Measurements from ENCODE around the gene ENOX1.

ENOX1 gene

DNA sequence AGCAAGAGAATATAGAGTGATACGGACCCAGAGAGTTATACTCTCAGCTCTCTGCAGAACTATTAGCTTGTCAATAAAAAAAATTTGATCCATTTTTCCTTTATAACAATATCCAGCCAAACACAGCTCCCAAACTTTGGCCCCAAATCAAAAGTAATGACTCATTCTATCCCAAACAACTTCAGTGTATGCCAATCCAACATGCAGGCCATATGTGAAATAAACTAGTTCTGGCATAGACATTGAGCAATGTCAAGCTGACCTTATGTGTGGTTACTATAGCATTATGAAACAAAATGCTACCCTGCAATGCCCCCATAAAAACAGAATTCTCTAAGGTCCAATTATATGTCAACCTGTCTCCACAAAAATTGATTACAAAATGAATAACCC, 553.9 kb downstream of the ENOX1 start:
- DNase-seq = no peak

DNA sequence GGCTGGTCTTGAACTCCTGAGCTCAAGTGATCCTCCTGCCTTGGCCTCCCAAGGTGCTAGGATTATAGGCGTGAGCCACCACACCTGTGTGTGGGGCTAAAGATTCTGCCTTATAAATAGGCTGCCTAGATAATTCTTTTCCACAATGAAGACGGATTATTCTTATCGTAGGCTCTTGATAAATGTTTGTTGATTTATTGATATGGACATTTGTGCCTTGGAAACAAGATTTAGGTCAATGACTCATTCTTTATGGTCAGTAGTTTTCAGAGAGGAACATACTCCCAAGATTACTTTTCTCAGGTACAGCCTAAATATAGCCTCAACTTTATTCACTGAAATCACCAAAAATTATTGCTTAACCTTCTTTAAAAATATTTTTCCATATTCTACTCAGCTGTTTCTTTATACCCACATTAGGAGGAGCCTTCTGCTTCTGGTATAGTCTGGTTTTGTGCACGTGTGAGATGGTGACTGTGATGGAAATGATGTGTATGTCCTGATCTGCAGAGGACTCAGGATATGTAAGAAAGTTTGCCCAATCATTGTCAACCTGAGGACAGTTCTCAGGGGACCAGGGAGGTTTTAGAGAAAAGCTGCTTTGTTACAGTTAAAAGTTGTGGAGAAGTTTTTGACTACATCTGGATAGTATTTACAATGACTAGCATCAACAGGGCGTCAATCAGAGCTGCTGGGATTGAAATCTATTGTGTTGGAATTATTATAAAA, 554.5 kb downstream of the ENOX1 start:
- no peak for DNase-seq

DNA sequence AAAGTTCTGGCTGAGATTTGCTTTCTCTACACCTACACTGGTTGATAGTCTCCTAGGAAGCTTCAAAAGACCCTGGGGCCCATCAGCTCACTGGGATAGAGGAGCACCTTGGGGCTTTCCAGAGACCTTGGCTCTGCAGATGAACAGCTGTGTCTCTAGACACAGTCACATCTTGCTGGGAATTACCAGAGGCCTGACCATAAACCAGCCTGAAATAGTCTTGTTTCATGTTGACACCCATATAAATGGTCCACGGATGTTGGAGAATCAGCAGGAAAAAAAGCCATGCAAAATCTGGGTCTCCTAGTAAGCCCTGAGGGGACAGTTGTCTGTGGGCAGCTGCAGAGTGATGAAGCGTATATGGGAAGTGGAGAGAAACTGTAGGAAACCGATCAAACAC, 555.8 kb downstream of the ENOX1 start:
- no peak for DNase-seq

DNA sequence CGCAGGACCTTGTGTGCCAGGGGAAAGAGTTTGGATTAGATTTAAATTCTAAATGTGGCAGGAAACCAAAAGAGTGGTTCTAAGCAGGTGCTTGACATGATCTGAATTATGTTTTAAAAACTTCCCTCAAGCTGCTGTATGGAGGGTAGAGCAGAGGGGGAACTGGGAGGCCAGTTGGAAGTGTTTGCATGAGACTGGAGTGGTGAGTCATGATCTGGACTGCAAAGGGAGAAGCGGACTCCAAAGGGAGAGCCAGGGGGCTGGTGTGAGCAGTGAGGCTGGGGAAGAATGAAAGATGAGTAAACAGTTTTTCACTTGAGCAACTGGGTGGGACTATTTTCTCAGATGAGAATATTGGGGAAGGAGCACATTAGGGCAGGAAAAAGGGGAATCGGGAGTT, 557.3 kb downstream of the ENOX1 start:
- no peak for DNase-seq

DNA sequence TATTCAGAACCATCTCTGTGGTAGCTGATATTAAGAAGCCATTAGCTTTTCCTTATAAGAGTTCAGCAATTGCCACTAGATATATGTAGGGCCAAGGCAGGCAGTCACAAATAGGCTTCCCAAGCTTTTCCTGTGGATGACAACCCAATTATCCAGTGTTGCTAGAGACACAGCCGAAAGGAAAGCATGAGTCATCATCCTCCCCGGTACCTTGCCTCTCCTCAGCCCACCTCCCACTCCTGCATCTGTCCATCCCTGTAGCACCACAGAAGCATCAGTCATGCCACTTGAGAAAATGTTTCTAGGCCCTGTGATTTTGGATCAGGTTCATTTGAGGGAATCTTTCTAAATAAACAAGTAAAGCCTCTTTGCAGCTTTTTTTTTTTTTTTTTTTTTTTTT, 559.1 kb downstream of the ENOX1 start:
- no peak for DNase-seq

DNA sequence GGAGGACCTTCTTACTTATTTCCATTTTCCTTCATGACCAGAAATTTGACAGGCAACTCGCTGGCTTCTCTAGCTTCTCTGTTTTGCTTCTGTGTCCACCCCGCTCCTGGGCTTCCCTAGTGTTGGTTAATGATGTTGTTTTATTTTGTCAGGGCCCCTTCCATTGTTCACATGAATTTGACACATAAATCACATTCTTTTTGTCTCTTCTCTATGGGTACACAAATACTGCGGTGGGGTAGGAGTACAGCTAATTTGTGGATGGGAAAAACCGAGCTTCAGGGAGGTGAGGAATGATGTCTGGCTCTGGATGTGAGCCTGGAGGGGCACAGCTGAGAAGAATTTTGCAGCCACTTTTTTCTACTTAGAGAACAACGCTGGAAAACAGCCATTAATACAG, 563.6 kb downstream of the ENOX1 start:
- DNase-seq = no peak

DNA sequence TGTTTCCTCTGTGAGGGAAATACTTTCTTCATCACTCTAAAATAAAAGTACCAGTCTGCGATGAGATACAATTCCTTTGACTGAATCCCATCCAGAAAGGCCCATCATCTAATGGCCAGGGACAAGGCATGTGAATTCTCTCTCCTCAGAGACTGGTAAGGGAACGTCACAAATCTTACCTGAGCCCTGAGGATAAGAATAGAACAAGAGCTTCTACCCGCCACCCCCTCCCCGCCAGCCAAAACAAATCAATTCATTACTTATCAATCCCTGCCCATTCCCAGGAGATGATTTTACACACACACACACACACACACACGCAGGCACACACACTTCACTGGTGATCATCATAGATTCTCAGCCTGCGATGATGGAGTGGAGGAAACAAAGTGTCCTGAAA, 564.7 kb downstream of the ENOX1 start:
- DNase-seq = no peak

DNA sequence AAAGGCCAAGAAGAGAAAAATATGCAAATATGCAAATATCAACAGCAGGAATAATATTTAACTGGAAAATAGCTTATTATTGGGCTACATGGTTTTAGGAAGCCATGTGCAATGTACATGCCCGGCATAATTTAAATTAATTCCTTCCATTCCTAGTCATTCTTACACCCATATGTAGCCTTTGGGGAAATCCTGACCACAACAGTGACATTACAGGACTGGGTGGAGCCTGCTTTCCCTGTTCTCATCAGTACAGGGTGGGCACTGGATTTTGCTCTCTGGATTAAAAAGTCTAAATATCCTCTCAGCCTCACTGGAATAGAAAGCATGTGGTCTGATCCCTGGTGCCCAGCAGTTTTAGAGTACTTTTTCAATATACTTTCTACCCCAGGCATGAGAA, 565.2 kb downstream of the ENOX1 start:
- no peak for DNase-seq

DNA sequence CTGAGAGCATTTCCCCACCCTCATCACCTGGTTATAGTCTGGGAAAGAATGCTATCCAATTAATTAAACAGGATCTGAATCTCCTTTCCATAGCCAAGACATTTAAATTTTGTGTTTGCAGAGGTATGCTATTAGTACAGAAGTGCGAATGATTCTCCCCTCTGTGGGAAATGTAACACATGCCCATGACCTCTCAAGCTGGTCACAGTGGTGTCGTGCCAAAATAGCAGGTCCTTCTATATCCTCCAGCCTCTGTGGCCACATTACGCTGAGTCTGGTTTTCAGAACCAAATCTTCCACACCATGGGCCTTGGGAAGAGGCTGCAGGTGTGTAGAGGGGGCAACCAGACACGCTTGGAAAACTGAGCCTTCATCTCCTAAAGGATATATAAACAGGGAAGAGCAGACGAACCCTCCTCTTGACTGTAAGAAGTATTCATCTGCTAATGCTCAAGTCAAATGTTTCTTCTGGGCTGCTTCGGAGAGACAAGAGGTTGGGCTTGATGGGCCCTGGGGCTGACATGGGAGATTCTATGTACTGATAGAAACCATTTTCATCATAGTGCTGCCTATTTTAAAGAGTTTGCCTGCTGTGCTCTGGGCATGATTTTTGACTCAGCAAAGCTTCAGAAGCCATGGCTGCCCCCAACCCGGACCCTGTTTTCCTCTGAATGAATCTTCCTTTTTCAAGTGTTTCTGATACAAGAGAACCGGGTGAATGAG, 565.7 kb downstream of the ENOX1 start:
- no peak for DNase-seq

DNA sequence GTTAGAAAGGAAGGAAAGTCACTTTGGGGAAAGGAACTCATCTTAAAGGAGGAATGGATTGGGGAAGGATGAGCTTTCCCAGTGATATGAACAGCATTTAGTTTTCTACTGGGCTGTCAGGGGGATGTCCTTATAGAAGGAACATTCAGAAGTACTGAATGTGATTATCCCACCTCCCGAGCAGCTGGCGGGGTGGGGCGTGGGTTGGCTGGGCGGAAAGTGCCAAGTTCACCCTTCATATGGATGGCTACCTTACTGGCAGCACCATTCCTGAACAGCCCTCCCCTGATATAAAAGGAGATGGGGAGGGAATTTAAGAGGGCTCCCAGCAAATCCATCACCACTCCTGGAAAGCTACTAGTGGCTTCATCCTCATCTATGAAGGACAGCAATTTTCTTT, 572.6 kb downstream of the ENOX1 start:
- DNase-seq = no peak

DNA sequence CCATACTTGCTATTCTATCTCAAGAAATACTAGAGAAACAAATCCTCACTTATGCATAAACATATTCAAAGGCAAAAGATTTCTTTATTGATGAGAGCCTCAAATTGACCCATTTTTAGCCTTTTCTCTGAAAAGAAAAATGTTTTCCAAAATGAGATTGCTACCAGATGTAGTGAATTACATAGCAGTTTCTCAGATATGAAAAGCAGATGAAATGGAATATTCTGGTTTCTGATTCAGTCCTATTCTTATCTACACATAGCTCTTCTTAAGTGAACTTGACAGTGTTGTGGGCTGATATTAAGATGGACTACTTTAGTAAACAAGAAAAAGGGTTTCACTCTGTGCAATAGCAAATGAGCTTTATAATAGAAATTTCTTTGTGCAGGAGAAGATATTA, 579.9 kb downstream of the ENOX1 start:
- DNase-seq = no peak

DNA sequence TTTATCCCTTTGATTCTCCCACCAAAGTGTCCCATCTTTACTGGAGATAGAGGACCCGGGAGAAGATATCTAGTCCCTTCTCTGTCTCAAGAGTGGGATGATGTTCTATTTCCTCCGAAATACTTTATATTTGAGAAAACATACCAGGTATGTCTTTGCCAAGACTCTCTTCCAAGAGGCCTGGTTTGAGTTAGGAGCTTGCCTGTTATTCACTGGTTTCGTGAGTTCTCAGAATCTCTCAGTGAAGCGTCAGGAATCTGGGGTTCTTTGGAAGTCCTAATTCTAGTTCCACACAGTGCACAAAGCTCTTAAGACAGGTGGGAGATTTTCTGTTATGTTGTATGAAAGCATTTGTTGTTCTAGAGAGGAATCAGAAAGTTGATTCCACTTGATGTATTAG, 581.4 kb downstream of the ENOX1 start:
- no peak for DNase-seq

DNA sequence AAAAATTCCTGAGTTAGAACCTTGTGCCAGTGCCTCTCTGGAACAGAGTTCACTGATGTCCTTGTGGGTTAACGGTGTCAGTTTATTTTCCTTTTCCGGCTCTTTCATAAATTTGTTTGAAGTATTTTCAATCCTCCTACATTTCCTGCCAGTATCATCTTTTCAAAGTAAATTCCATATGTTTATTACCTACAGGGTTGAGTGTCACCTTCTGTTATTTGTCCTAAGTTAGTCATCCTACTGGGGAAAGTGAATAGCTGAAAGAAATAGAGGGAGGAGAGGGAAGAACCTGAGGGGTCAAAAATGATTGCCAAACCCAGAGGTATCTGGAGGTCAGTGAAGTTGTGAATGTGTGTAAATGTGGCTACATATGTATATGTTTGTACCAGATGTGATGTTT, 582.2 kb downstream of the ENOX1 start:
- DNase-seq = no peak

DNA sequence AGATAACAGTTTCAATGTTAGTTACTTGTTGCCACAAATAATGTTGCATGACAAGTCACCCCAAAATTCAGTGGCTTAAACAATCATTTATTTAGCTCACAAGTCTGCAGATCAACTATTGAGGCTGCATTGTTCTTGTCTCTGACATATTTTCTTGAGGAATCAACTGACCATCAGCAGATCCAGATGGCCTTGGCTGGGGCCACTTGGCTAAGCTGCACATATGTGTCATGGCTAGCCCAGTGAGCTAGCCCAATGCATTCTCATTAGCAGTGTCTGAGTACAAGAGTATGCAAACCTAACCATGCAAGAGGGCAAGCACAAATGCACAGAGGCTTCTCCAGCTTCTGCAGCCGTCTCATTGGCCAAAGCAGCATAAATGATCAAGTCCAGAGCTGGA, 583.0 kb downstream of the ENOX1 start:
- DNase-seq = no peak

DNA sequence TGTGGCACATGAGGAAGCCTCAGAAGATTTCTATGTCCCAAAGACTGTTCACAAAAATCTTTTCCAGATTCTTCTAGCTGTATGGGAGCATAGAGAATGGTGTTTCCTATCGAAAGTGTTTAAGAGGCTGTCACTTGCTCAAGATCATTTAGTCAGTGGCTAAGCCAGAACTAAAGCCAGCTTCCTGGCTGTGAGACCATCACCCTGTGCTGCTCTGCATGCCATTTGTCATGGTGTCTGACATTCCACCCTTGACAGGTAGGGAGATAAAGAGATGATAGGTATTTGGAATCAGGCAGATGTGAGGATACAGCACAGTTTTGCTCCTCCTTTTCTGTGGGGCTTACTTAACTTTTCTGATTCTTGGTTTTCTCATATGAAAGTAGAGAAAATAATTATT, 586.0 kb downstream of the ENOX1 start:
- DNase-seq = no peak

DNA sequence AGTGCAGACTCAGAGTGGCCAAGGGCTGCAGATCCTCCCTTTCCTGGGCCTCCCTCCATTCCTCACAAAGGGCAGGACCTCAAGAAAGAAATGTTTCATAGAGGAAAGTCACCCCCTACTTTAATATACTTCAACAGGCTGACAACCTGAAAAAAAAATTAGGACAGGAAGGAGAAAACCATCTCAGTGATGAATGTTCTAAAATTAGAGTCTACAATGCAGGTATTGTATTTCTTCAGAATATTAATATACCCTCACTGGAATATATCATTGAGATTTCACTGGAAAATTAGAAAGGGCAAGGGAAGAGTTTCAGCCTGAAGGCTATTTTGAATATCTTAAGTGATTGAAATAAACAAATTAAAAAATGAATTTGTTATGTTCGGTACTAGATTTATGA, 586.5 kb downstream of the ENOX1 start:
- no peak for DNase-seq

DNA sequence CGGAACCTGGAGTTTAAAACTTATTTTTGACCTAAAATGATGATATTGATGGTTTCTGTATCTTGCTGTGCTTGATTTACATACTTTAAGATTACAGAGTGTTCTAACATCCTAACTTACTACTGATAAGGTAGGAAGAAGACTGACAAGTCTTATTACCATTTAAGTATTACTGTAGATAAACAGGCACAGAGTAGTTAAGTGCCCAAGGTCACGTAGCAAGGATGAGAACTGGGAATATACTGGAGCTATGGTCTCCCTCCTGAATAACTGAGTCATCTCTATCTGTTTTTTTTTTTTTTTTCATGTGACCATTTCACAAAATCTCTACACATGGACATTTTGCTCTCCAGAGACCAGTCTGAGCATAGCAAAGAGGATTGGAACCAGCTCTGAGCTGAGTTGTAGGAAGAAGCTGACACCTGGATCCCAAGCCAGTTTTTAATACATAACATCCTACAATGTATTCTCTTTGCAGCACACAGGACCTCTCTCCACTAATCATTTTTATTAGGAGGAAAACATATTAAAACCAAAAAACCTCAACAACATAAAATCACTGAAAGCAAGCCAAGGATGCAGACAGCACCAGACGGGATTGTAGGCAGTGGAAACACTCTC, 589.9 kb downstream of the ENOX1 start:
- no peak for DNase-seq

DNA sequence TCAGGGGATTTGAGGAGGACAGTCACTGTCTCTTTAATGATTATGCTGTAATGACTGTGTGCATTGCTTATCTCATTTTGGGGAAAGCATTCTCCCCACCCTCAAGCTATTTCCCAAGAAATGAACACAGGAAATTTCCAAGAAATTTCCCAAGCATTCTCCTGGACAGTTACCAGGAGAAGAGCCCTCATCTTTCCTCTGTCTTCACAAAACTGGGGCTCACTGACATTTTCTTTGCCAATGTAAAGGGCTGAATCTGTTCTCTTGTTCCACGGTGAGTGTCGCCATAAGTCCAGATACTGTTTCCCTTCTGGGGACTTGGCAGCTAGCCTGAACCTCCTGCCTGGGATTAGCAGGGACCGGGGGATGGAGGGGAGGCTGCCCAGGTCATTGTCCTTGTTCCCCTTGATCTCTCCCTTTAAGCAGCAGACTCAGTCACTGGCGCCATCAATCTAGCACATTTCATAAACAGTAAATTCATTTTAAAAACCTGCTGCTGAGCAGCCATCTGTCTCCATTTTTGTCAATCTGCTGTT, 590.6 kb downstream of the ENOX1 start:
- DNase-seq = no peak

DNA sequence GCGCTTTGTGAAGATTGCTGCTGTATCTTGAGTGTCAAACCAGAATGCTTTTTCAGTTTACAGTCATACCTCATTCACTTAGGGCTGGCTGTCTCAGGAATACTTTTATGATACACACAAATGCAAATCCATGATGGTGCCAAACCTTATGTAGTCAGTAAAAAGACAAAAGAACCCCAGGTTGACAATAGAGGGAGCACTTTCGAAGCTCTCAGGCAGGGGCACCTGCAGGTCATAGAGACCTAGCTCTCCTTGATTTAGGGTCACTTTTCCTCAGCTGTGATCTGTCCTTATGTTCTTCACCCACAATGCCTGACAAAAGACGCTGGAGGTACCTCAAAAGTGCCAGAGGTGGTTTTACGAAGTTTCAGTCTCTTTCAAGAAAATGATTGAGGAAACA, 591.2 kb downstream of the ENOX1 start:
- no peak for DNase-seq

DNA sequence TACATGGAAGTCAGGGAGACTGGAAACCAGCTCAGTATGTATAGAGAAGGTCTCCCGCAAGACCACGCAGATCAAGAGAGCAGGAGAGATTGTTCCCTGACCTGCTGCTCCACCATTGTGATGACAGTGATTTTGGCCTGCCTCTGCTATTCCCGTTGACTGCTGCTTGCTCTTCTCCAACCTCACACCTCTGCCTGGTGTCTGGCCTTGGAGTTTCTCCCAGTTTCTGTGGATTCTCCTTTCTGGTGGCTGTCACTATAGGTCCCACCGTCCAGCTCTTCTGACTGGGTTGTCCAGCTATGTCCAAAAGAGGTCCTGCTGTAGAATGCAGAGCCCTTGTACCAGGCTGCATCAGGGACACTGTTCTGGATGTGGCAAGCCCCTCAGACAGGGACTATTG, 591.7 kb downstream of the ENOX1 start:
- no peak for DNase-seq

DNA sequence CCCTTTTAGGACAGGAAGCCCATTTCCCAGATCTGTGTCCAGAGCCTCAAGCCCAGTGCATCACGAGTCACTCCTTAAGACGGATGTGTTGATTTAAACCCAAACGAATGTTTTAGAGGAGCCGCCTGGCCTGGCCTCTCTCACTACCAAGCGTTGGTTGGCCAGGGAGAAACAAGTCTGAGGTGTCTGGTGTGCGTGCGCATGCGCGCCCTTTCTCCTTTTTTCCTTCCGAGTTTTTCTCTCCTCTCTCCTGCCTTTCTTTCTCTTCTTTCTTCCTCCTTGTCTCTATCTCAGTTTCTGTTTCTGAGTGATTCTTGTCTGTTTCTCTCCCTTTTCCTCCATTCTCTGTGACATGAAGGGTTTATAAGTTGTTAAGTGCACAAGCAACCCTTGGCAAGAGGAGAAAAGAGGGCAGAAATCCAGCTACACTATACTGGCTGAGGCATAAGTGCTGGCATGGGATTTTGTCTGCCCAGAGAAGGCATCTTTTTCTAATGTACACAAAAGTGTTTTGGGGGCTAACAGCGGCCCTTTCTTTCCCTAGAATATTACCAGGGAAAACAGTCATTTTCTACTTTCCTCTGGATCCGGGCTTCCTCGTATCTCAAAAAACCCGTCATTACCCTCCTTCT, 592.9 kb downstream of the ENOX1 start:
- DNase-seq = no peak

DNA sequence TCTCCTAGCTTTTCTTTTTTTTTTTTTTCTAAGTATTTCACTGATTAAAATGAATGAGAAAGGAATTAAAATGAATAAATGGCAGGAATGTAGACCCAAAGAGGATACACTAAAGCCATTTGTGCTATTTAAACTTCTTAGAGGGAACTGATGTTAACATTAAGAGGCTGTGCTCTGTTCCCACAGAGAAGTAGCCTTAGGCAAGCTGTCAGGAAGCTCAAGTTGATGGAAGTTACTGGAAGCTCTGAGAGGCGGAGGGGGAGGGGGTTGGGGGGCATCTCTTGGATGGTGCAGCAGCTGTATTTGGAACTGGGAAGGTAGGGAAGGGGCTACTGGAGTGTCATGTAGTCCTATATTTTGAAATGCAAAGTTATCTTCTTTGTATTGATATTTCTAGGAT, 595.2 kb downstream of the ENOX1 start:
- no peak for DNase-seq

DNA sequence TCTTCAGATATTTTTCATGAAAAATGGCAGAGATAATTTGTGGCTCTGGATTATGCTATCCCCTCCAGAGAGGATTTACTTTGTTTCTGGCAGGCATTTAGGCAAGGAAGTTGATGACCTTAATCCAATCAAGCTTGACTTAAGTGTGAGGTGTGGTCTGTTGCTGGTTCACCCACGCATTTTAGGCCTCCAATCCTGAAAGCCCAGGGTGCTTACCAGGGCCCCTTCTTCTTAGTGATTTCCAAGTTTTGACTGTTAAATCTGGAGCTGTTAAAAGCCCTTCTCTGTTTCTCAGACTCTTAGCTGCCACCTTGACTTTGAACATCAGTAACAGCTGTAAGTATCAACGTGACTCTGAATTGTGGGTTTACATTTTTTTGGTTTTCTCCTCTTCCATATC, 601.5 kb downstream of the ENOX1 start:
- no peak for DNase-seq

DNA sequence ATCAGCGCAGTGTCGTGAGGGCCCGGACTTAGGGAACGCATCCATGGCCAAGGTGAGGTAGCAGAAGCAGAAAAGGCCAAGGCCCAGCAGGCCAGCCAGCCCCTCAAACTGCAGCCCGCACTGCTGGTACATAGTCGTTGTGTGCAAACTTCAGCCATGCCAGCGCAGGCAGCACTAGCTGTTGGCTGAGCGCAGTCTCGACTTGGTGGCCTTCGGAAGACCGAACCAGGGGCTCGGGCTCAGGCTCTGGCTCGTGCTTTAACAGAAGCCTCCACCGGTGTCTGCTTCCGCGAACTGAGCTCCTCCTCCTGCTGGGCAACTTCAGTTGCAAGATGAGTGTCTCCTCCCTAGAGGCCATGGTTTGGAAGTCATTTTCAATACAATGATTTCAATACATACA, 605.9 kb downstream of the ENOX1 start:
- no peak for DNase-seq
